Heart left ventricle (tissue), 16 donors: ENCODE data around the gene DNAH5. TPM values are rescaled to one million over a fixed set of nuclear protein-coding genes. Genes with fewer than 3 reads are reported as not detected.

Experiments
- ATAC-seq, 4 donors: fragments of 200-7000 bp; cut with Tn5 transposase; one replicate each; pipeline ENCODE4 v1.9.1; 2020 to 2022; ENCODE audit warnings: moderate library complexity in 4 of 4, mild to moderate bottlenecking in 3 of 4, moderate number of reproducible peaks in 1 of 4
- DNase-seq, 5 donors: peaks; one replicate each; pipeline ENCODE4 v3.0.0-alpha.2; 2020
- H3K27ac ChIP-seq, 12 donors: fragments of 200-600 bp; sonication (generic) in 4 of 12; one replicate each; pipeline versions ENCODE4 v1.5.0 to v1.8.0; 2016 to 2022; ENCODE audit warnings: mild to moderate bottlenecking in 2 of 12
- H3K27me3 ChIP-seq, 9 donors: fragments of 200-600 bp; sonication (generic) in 2 of 9; one replicate each; pipeline versions ENCODE4 v1.5.1 to v1.8.0; 2016 to 2022; ENCODE audit warnings: mild to moderate bottlenecking in 3 of 9
- H3K36me3 ChIP-seq, 9 donors: fragments of 200-600 bp; sonication (generic) in 2 of 9; one replicate each; pipeline versions ENCODE4 v1.5.0 to v1.8.0; 2018 to 2022; ENCODE audit warnings: mild to moderate bottlenecking in 2 of 9
- H3K4me1 ChIP-seq, 12 donors: fragments of 200-600 bp; sonication (generic) in 4 of 12; one replicate each; pipeline versions ENCODE4 v1.5.0 to v1.8.0; 2016 to 2022; ENCODE audit warnings: mild to moderate bottlenecking in 3 of 12
- H3K4me3 ChIP-seq, 12 donors: fragments of 200-600 bp; sonication (generic) in 4 of 12; one replicate each; pipeline versions ENCODE4 v1.5.0 to v1.8.0; 2017 to 2022; ENCODE audit warnings: mild to moderate bottlenecking in 9 of 12, moderate library complexity in 4 of 12
- H3K9me3 ChIP-seq, 12 donors: fragments of 200-600 bp; sonication (generic) in 4 of 12; one replicate each; pipeline versions ENCODE4 v1.5.0 to v1.8.0; 2016 to 2022; ENCODE audit warnings: mild to moderate bottlenecking in 1 of 12
- CTCF ChIP-seq, 12 donors: fragments of 200-600 bp; sonication (generic) in 4 of 12; IDR thresholded peaks; one replicate each; pipeline versions ENCODE4 v1.5.0 to v1.8.0; 2018 to 2022; ENCODE audit warnings: antibody characterized with exemption in 12 of 12, mild to moderate bottlenecking in 5 of 12
- POLR2A ChIP-seq, 2 donors: fragments of 450-650 bp; IDR thresholded peaks; one replicate each; pipeline ENCODE4 v1.6.1; 2017; ENCODE audit warnings: antibody characterized with exemption in 2 of 2, mild to moderate bottlenecking in 2 of 2, moderate library complexity in 2 of 2
- WGBS, 4 donors: extraction: QIAGEN DNeasy Blood & Tissue Kit in 2 of 4; methylation state at CpG; one replicate each; pipeline versions ENCODE4 v1.1.5 to v1.1.7; 2013 to 2018; 5-methylcytosine and 5-hydroxymethylcytosine counted together
- intact Hi-C, 10 donors: fragments of 100-400 bp; cut with DNase I; formaldehyde crosslinking; loops; one replicate each; pipeline versions ENCODE4 v1.11.1 to v1.14.2; 2022
- polyA plus RNA-seq, 2 donors: library from polyadenylated mRNA; stranded (reverse); fragments of 200-250 nt; gene quantifications; one replicate each; pipeline ENCODE4 v1.2.3, GENCODE V29; 2013
- total RNA-seq, 9 donors: library from RNA; depleted of rRNA in 2 of 9; stranded (reverse); fragments of >200 nt in 2 of 9; fragmentation: NEBNext Ultra II Directional in 3 of 9; extraction: Animal tissue kit (Norgen Biotek cat#: 25700) in 3 of 9; gene quantifications; one replicate each; pipeline versions ENCODE4 v1.1.0 to v1.2.4, GENCODE V29; 2016 to 2023
- donor health status: ischemic (EF 13 %, LVEDD 7.1; RV severe dilation, severe dysfunction).
- donor health status: healthy with polysubstance abuse.
- donor health status: DM: no; HTN: yes; CAD: no.
- donor health status: DM: no; HTN: no; CAD: no.
- donor health status: ischemic (EF 25% LVEDD 6.9; RV normal size, moderate dysfunction).
- donor health status: ischemic (EF 25% LVEDD 5.7; RV mildly dilated, moderate dysfunction).
- donor health status: healthy.
- donor health status: DM: yes; HTN: yes; CAD: no.
- donor health status: ischemic (EF 35%, LVEDD 5.7; RV mildly dilated, moderate dysfunction).
- donor health status: nonischemic (EF 11% LVEDD 7.7; RV severe dilation, severe dysfunction).
- donor health status: DM: yes; HTN: yes; CAD: no.
- donor health status: PGD.
- donor health status: ischemic (EF 29% LVEDD 5.4; RV normal size, mild dysfunction).
- donor health status: nonischemic (EF 23%, LVEDD 6.1; RV moderate dilation, normal function).

Gene DNAH5
- total and polyA plus RNA-seq, 11 donors, result 0.03 to 0.46 (median 0.16) TPM

DNA sequence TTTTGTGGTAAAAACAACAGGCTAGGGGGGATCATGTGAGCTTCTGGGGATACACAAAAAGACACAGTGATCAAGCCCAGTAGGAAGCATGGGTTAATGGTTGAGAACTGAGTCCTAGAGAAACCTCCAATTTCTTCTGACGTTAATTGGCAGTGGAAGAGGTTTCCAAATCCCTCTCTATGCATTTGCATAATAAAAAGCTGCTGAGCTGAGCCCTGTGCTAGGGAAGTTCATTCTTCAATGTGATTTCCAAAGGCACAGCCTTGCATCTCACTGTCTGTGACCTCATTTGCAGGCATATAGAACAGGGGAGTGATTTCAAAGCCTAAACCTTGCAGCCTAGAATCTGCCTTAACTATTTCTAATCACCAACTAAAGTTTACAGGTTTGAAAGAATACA lies 812 bp downstream of the DNAH5 start:
- Histone ChIP-seq H3K4me1 (no peaks in the 10 kb centered on the region), H3K9me3 (no peaks in the 10 kb centered on the region), H3K27ac (no peak overlapping the region), H3K27me3 (no peaks in the 10 kb centered on the region), H3K4me3 (no peak overlapping the region), H3K36me3 (no peaks in the 10 kb centered on the region)
- ATAC-seq (no peak), DNase-seq (no peak)
- TF ChIP-seq POLR2A (IDR thresholded peaks at IDR 0.05) (no peak), CTCF (IDR thresholded peaks at IDR 0.05) (no peak)
- intact Hi-C loops, result no loop called here
- WGBS, 4 donors, result 10 to 38% (median 29%) methylated on average over 1 of the region's 1 CpG

GRCh38 chr5:13941468-13941867 lies 3.0 kb downstream of the DNAH5 start:
- TF ChIP-seq CTCF (IDR thresholded peaks at IDR 0.05), result no peak
- TF ChIP-seq POLR2A (IDR thresholded peaks at IDR 0.05), result no peak
- Histone ChIP-seq H3K27ac (no peak overlapping the region), H3K36me3 (no peaks in the 10 kb centered on the region), H3K27me3 (no peaks in the 10 kb centered on the region), H3K4me3 (no peak overlapping the region), H3K4me1 (no peaks in the 10 kb centered on the region), H3K9me3 (no peaks in the 10 kb centered on the region)
- WGBS, 4 donors, result 51 to 65% (median 58%) methylated on average over 3 of the region's 3 CpGs
- DNase-seq (no peak), ATAC-seq (no peak)
- intact Hi-C loops, result no loop called here

- intact Hi-C loops, result no loop called here
- Histone ChIP-seq H3K4me1 (no peaks in the 10 kb centered on the region), H3K9me3 (peaks cover 0 to 2% (median 0%) of the 10 kb centered on the region in 12 donors), H3K4me3 (no peak overlapping the region), H3K27me3 (no peaks in the 10 kb centered on the region), H3K27ac (no peak overlapping the region), H3K36me3 (no peaks in the 10 kb centered on the region)
- ATAC-seq (no peak), DNase-seq (no peak)
- 59 to 69% (median 66%) methylated on average over 8 of the region's 8 CpGs for WGBS, 4 donors
- no peak for TF ChIP-seq POLR2A (IDR thresholded peaks at IDR 0.05)
- TF ChIP-seq CTCF (IDR thresholded peaks at IDR 0.05), result no peak
These were observed 4.8 kb downstream of the DNAH5 start for GRCh38 chr5:13939638-13940037.

DNA sequence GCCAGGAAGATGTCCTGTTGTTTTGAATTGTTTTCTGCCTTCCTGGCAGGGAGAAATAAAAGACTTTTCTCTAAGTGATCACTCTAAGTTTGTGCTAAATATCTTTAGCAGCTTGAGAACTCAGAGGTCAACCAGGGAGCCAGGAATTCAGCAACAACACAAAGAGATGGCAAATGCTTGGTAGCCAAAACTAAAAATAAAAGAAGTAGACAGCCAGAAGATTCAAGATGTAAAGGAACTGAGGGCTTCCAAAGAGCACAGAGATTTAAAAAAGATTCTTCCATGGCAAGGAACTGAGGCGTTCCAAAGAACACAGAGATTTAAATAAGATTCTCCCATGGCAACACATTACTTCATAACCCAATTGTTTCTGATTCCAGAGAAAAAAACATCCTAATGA lies 9.6 kb downstream of the DNAH5 start:
- ATAC-seq, result no peak
- DNase-seq, result no peak
- H3K36me3 ChIP-seq, result no peaks in the 10 kb centered on the region
- no peak for TF ChIP-seq POLR2A (IDR thresholded peaks at IDR 0.05)
- TF ChIP-seq CTCF (IDR thresholded peaks at IDR 0.05), result no peak
- WGBS, 4 donors, result 46 to 68% (median 59%) methylated on average over 1 of the region's 1 CpG
- H3K4me1 ChIP-seq, result no peaks in the 10 kb centered on the region
- H3K27ac ChIP-seq, result no peak overlapping the region
- H3K4me3 ChIP-seq, result no peak overlapping the region
- intact Hi-C loops, result no loop called here
- no peaks in the 10 kb centered on the region for H3K27me3 ChIP-seq
- peaks cover 0 to 18% (median 6%) of the 10 kb centered on the region in 12 donors for H3K9me3 ChIP-seq
